Fibroblast of pulmonary artery (primary cell): ENCODE data around the gene AXIN1.
"Not testable (repeated sequence)": the region's sequence is repeated elsewhere in the genome, so short reads cannot be mapped to it uniquely, and the experiment has no call there.

Experiments used
- DNase-seq: peaks from one replicate; pipeline ENCODE4 v3.0.0-alpha.2; 2010; ENCODE audit warnings: low read depth
- H3K4me3 ChIP-seq: replicated peaks from 2 replicates; pipeline ENCODE4 v1.5.1; 2011; ENCODE audit warnings: low read depth, mild to moderate bottlenecking, control low read depth, low read length, moderate library complexity
- TF ChIP-seq, protein P1 (sequence below): IDR thresholded peaks from 2 replicates; pipeline ENCODE4 v1.5.1; 2011; ENCODE audit warnings: mild to moderate bottlenecking, control low read depth, low read length, inconsistent platforms; ENCODE audit errors: missing control alignments

AXIN1 gene

DNA sequence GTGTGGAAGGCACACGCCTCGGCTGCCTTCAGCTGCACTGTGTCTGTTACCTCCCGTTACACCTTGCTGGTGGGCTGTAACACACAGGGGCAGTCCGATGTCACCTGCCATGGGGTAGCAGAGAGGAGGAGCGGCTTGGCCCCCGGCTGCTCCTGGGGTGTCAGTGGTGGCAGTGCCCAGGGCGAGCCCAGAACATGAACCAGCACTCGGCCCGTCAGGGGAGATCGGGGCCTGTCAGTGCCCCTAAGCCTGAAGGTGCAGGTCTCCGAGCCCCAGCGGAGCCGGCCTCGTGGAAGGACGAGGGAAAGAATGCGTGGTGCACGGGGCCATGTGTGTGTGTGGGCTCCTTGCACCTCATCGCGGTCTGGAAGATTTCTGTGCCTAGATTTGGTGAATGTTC, 92.2 kb downstream of the AXIN1 start:
- DNase-seq, result no peak
- no peak overlapping the region for H3K4me3 ChIP-seq
- TF ChIP-seq, protein P1, sequence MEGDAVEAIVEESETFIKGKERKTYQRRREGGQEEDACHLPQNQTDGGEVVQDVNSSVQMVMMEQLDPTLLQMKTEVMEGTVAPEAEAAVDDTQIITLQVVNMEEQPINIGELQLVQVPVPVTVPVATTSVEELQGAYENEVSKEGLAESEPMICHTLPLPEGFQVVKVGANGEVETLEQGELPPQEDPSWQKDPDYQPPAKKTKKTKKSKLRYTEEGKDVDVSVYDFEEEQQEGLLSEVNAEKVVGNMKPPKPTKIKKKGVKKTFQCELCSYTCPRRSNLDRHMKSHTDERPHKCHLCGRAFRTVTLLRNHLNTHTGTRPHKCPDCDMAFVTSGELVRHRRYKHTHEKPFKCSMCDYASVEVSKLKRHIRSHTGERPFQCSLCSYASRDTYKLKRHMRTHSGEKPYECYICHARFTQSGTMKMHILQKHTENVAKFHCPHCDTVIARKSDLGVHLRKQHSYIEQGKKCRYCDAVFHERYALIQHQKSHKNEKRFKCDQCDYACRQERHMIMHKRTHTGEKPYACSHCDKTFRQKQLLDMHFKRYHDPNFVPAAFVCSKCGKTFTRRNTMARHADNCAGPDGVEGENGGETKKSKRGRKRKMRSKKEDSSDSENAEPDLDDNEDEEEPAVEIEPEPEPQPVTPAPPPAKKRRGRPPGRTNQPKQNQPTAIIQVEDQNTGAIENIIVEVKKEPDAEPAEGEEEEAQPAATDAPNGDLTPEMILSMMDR, result no peak

DNA sequence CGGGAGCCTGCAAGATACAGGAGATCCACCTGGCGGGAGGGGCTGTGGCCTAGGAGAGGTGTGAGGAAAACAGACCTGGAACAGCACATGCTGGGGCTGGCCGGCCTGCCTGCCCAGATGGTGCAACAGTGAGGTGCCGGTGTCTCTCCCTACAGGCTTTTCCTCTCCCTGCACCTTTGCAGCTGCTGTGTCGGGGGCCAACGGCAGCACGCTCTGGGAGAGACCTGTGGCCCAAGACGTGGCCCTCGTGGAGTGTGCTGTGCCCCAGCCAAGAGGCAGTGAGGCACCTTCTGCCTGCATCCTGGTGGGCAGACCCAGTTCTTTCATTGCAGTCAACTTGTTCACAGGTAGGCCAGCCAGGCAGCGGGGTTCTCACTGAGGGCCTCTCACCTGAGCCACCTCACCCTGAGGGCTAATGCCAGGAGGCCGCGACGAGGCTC, 92.7 kb downstream of the AXIN1 start:
- TF ChIP-seq, protein P1, result no peak
- no peak overlapping the region for H3K4me3 ChIP-seq
- DNase-seq, result no peak

DNA sequence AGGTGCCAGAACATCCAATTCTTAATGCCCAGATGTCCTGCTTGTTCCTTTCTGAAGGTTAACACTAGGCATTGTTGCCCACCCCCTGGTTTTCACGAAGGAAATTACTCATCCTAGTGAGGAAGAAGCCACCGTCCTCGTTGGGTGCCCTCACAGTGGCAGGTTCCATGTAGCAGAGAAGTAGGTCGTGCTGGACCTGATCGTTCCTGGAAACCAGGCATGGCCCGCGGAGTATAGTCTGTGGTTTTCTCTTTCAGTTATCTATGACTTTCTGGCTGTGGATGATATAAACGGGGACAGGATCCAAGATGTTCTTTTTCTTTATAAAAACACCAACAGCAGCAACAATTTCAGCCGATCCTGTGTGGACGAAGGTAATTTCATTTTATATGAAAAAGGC, 93.3 kb downstream of the AXIN1 start:
- TF ChIP-seq, protein P1, result no peak
- H3K4me3 ChIP-seq, result no peak overlapping the region
- no peak for DNase-seq

DNA sequence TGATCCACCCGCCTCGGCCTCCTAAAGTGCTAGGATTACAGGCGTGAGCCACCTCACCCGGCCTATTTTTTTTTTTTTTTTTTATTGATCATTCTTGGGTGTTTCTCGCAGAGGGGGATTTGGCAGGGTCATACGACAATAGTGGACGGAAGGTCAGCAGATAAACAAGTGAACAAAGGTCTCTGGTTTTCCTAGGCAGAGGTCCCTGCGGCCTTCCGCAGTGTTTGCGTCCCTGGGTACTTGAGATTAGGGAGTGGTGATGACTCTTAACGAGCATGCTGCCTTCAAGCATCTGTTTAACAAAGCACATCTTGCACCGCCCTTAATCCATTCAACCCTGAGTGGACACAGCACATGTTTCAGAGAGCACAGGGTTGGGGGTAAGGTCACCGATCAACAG, 94.4 kb downstream of the AXIN1 start:
- H3K4me3 ChIP-seq, DNase-seq: not testable (repeated sequence)

DNA sequence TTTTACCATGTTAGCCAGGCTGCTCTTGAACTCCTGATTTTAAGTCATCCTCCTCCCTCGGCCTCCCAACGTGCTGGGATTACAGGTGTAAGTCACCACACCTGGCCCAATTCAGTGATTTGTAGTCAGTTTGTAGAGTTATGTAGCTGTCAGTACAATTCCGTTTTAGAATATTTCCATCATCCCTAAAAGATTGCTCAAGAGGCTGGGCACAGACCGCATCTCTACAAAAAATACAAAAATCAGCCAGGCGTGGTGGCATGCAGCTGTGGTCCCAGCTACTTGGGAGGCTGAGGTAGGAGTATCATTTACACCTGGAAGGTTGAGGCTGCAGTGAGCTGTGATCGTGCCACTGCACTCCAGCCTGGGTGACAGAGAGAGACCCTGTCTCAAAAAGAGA, 97.3 kb downstream of the AXIN1 start:
- TF ChIP-seq, protein P1, result no peak
- no peak for DNase-seq

DNA sequence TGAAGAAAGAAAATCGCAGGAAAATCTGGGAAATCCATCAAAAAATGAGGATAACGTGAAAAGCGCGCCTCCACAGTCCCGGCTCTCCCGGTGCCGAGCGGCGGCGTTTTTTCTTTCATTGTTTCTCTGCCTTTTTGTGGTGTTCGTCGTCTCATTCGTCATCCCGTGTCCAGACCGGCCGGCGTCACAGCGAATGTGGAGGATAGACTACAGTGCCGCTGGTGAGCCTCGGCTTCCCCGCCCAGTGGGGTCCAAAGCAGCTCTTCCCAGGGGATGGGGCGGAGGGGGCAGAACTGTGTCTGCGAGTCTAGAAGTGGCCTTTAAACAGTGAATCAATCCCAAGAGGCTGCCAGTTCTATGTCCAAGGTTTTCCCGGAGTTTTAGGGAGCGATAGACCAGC, 98.1 kb downstream of the AXIN1 start:
- no peak overlapping the region for H3K4me3 ChIP-seq
- TF ChIP-seq, protein P1, result no peak
- no peak for DNase-seq

More for the DNA sequence above, 97.3 kb downstream of the AXIN1 start:
- no peak overlapping the region for H3K4me3 ChIP-seq

DNA sequence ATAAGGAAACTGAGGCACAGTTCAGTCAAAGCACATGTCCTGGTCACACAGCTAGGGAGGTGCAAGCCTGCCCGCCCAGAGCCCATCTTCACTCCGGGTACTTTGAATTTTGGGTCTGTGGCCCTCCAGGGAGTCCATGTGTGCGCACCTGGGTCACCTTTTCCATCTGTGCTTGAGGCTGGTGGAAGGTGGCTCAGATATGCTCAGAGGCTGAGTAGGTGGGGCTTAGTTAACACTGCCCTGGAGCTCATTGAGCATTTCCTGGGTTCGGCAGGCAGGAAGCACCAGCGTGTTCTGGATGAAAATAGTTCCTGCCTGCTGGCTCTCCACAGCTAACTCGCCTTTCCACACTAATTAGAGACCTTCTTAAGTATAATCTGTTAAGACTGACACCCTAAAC, 98.7 kb downstream of the AXIN1 start:
- DNase-seq, result no peak
- no peak overlapping the region for H3K4me3 ChIP-seq
- TF ChIP-seq, protein P1, result no peak
